NCI-H1092 (cell line): ENCODE data around the gene SPIRE1.

ENCODE experiments used
- DNase-seq: peaks from one replicate; lab custom pipeline; 2025; lab: John Stamatoyannopoulos, UW

The SPIRE1 gene

GRCh38 chr18:12445554-12445953 lies 212.4 kb downstream of the SPIRE1 start:
- DNase-seq, result no peak

DNA sequence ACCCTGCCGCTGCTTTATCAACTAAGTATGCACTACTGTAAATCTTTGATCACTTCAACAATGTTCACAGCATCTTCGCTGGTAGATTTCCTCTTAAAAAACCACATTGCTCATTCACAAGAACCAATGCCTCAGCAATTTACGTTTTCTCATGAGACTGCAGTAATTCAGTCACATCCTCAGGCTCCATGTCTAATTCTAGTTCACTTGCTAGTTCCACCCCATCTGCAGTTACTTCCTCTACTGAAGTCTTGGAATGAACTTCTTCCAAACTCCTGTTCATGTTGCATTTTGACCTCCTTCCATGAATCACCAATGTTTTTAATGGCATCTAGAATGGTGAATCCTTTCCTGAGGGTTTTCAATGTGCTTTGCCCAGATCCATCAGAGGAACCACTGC lies 214.4 kb downstream of the SPIRE1 start:
- DNase-seq, result no peak

- no peak for DNase-seq
These were observed 215.0 kb downstream of the SPIRE1 start for GRCh38 chr18:12442946-12443345.

- DNase-seq, result no peak
These were observed 216.4 kb downstream of the SPIRE1 start for GRCh38 chr18:12441475-12442034.

GRCh38 chr18:12438257-12438656 lies 219.7 kb downstream of the SPIRE1 start:
- DNase-seq, result no peak

GRCh38 chr18:12435867-12436266 lies 222.0 kb downstream of the SPIRE1 start:
- DNase-seq, result no peak

DNA sequence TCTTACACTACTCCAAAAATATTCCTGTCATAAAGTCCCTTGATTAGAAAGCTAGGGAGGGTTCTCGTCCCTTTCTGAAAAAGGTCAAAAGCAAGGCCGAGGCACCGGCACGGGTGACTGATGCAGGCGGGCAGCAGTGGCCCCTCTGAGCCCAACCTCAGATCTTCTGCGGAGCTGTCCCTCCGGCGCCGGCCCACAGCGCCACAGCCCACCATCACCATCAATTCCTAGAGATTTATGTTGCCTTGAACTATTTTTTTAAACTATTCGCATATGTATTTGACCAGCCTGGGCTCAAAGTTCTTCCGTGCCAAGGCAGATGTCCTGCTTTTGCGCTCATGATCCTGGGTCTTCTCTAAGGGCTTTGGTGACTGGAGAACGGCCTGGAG lies 223.4 kb downstream of the SPIRE1 start:
- no peak for DNase-seq

GRCh38 chr18:12433829-12434540 lies 223.9 kb downstream of the SPIRE1 start:
- no peak for DNase-seq

- DNase-seq, result no peak
These were observed 225.0 kb downstream of the SPIRE1 start for GRCh38 chr18:12432881-12433280.

GRCh38 chr18:12432196-12432595 lies 225.7 kb downstream of the SPIRE1 start:
- no peak for DNase-seq

- no peak for DNase-seq
These were observed 226.3 kb downstream of the SPIRE1 start for GRCh38 chr18:12431561-12431960.

- DNase-seq, result no peak
These were observed 227.5 kb downstream of the SPIRE1 start for GRCh38 chr18:12430137-12430990.

DNA sequence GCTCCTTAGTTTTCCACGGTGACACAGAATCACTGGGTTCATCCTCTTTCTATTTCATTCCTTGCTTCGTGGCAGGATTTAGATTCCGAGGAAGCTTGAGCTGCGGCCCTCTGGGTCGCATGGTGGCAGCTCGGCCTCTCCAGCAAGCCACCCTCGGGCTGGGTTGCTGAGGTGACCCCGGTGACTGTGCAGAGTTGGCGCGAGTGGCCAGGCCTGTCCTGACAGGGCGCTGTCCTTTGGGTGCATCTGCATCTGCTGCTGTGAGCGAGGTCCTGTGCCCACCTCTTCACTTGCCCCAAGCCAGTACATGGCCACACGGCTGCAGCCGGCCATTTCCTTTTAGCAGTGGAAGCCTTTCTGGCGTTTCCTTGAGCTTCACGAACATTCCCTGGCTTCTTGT lies 228.4 kb downstream of the SPIRE1 start:
- no peak for DNase-seq

DNA sequence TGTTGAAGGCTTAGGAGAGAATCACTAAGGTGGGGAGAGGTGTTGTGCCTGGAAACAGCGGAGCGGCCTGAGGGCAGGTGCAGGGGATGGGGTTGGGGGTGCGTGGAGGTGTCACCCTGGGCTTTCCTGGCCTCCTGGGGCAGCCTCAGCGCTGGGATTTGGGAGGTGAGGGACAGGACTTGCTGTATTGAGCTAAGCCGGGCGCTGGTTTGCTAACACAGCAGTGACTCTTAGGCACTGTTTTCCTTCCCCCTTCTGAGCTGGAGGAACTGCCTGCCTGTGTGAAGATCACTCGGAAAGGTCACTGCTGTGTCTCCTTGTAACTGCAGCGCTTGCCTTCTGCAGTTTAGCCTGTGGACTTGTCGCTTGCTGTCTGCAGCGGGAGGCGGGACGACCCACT lies 229.0 kb downstream of the SPIRE1 start:
- DNase-seq, result no peak

DNA sequence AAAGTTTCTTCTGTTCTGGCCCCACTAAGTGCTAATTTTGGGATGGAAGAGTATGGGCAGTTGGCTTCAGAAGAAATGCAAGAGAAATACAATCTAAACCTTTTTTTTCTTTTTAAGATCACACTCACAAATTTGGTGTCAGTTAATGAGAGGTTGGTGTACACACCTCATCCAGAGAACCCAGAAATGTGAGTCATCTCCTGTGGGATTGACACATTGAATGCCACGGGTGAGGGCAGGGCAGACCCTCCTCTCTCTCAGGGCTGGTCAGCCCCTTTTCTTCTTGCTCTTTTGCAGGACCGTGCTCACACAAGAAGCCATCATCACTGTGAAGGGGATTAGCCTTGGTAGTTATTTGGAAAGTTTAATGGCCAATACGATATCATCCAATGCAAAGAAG lies 231.0 kb downstream of the SPIRE1 start:
- DNase-seq, result no peak

DNA sequence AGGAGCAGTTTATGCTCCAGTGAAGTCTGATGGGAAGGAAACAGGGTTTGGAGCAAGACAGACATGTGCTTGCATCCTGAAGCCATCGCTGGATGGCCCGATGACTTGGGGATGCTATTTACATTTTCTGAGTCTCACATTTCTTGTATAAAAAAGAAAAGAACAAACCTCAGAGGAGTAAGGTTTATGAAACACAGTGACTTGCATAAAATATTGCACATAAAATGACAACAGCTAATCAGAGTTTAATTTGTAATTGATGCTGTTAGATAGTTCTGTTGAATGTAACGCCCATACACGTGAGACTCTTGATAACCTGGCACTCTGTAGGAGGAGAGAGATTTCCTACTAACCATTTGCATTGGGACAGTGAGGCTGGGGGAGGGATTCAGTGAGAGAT lies 233.7 kb downstream of the SPIRE1 start:
- DNase-seq, result no peak

GRCh38 chr18:12423820-12424219 lies 234.1 kb downstream of the SPIRE1 start:
- DNase-seq, result no peak

- no peak for DNase-seq
These were observed 234.5 kb downstream of the SPIRE1 start for GRCh38 chr18:12423393-12423792.

GRCh38 chr18:12422936-12423335 lies 235.0 kb downstream of the SPIRE1 start:
- no peak for DNase-seq

- DNase-seq, result no peak
These were observed 236.2 kb downstream of the SPIRE1 start for GRCh38 chr18:12421732-12422131.

DNA sequence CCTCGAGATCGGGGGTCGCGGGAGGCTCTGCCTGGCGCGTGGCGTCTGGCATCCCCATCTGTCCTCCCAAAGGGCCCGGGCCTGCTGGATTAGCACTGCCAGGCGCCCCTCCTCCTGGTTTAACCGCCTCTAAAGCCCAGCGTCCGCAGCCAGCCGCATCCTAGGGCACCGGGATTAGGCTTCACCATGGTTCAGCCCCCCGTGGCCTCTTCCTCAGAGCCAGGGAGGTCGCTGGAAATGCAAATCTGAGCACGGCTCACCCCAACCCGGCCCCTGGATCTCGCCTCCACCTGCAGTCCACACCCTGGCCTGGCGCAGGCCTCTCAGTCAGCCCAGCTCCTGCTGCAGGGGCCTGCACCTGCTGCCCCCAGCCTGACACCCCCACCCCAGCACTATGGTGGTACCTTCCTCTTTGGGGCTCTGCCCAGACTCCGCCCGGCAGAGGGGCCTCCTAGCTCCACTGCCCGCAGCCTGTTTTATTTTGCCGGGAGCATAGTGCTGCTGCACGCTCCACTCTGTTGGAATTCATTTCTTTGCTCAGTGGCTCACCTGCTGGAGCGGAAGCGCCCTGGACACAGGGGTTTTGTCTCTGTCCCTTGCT lies 237.0 kb downstream of the SPIRE1 start:
- peak; percentile 73 for DNase-seq

DNA sequence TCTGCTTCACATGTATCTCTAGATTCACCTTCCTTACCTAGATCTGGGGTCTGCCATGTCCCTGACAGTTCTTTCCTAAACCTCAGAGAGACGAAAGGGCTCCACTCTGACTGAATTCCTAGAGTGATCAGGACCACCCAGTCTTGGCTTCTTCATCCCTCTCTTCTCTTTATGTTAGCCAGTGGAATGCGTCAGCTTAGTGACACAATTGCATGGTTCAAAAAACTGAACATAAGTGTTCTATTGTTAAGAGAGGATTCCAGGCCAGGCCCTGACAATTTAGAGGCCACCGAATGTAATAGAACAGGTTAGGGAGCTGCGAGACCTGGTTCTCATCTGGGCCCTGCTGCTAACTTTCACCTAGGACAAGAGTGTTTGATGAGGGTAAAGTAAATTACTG lies 240.2 kb downstream of the SPIRE1 start:
- no peak for DNase-seq
